NOMO-1 treated with DMSO at 0.1 percent for 48 hours (cell line): ENCODE data around the gene TP53AIP1.

ENCODE experiments used
- DNase-seq: peaks from one replicate; lab custom pipeline; 2025; ENCODE audit not compliant: unreplicated experiment; lab: John Stamatoyannopoulos, UW

The TP53AIP1 gene

GRCh38 chr11:128907585-128907984, 35.1 kb downstream of the TP53AIP1 start:
- DNase-seq, result no peak

GRCh38 chr11:128906185-128907050, 36.3 kb downstream of the TP53AIP1 start:
- no peak for DNase-seq

- peak; percentile 45 for DNase-seq
Observed at GRCh38 chr11:128905345-128906184, 37.1 kb downstream of the TP53AIP1 start.

- DNase-seq, result no peak
Observed at GRCh38 chr11:128904656-128905344, 37.9 kb downstream of the TP53AIP1 start.

GRCh38 chr11:128904303-128904655, 38.4 kb downstream of the TP53AIP1 start:
- no peak for DNase-seq

GRCh38 chr11:128903248-128904061, 39.2 kb downstream of the TP53AIP1 start:
- no peak for DNase-seq

- no peak for DNase-seq
Observed at GRCh38 chr11:128902515-128903066, 40.1 kb downstream of the TP53AIP1 start.

- no peak for DNase-seq
Observed at GRCh38 chr11:128901653-128902514, 40.8 kb downstream of the TP53AIP1 start.

GRCh38 chr11:128900468-128900867, 42.2 kb downstream of the TP53AIP1 start:
- DNase-seq, result no peak

- no peak for DNase-seq
Observed at GRCh38 chr11:128898580-128899344, 43.9 kb downstream of the TP53AIP1 start.

- DNase-seq, result peak; percentile 5
Observed at GRCh38 chr11:128897826-128898225, 44.8 kb downstream of the TP53AIP1 start.

GRCh38 chr11:128896356-128896755, 46.3 kb downstream of the TP53AIP1 start:
- no peak for DNase-seq

- DNase-seq, result no peak
Observed at GRCh38 chr11:128895526-128895925, 47.1 kb downstream of the TP53AIP1 start.

- no peak for DNase-seq
Observed at GRCh38 chr11:128894685-128895084, 48.0 kb downstream of the TP53AIP1 start.

- no peak for DNase-seq
Observed at GRCh38 chr11:128894286-128894681, 48.4 kb downstream of the TP53AIP1 start.

GRCh38 chr11:128893578-128894285, 48.9 kb downstream of the TP53AIP1 start:
- no peak for DNase-seq

- DNase-seq, result no peak
Observed at GRCh38 chr11:128892866-128893565, 49.7 kb downstream of the TP53AIP1 start.
